GM21381 (cell line): ENCODE results near the gene TCF7L2.

Experiments used
- ATAC-seq: cut with Tn5 transposase; IDR thresholded peaks from one replicate; pipeline ENCODE4 v1.9.1; 2021; ENCODE audit warnings: mild to moderate bottlenecking, moderate library complexity; ENCODE audit not compliant: unreplicated experiment

Gene TCF7L2

DNA sequence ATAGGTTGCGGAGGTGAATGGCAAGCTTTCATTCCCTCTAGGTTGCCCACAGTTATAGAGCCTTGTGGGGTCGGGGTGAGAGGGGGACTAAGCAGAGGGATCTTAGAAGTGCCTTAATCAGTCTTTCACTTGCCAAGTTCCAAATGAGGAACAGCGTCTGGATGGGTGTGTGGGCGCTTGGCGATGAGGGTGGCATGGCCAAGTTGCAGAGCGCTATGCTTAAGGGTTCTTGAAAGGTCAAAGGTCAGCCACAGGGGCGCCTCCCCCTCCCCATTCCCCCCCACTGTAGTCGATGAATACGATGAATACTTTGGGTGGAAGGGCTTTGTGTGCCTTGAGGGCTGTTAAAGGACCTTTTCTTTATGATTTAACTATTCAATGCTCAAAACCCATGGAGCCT lies 185.0 kb downstream of the TCF7L2 start:
- no peak for ATAC-seq

DNA sequence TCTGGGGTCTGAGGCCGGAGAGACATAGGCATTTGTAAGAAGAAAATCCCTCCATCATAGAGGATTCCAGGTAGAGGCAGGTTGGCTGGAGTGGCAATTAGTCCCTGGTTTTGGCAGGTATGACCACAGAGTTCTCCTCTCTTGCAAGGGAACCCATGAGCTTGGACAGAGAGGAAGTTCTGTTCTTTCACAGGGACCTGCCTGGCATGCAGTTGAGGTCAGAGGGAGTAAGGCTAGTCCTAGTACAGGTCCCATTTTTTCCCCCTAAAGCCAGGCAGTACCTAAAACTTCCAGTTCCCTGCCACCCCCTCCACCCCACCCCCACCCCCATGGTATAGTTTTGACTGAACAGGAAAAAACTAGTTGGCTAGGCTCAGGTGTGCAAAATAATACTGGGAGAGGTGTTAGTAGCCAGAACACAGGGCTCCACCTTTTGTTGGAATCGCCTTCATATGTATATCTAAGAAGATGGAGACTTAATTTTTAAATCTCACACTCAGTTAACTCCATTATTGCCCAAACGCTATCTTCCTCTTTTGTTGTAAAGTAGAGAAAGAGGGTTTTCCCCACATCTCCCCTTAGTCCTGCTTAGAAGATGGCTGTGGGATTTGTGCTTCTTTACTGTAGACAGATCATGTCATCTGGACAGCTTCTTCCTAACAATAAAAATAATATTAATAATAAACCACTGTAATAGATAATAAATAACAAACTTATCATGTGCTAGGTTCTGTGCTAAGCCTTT lies 188.1 kb downstream of the TCF7L2 start:
- no peak for ATAC-seq

DNA sequence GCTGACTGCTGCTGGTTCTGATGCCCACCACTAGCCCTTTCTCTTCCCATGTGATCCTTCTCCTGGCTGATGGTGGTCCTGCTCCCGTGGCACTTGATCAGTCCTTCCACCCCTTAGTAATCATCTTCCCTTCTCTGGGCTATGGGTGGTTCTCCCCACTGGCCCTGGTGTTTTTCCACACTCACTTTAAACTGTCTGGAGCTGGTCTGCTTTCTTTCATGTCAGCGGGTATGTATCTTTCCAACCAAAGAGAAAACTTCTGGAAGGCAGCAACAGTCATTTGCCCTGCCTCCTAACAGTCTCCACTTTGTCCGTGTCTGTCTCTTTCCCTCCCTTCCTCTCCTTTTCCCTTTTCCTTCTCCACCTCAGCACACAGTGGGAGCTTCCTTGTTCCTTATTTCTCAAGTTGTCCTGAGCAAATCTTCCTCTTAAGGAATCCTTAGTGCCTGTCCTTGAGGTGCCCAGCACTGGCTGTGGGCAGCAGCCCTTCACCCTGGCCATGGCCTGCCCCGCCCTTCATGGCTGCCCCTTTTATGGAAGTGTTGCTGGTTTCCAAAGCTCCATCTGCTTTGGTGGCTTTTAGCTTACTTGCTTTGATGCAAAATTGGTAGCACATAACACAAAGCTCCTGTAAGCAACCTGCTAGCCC lies 189.0 kb downstream of the TCF7L2 start:
- no peak for ATAC-seq

DNA sequence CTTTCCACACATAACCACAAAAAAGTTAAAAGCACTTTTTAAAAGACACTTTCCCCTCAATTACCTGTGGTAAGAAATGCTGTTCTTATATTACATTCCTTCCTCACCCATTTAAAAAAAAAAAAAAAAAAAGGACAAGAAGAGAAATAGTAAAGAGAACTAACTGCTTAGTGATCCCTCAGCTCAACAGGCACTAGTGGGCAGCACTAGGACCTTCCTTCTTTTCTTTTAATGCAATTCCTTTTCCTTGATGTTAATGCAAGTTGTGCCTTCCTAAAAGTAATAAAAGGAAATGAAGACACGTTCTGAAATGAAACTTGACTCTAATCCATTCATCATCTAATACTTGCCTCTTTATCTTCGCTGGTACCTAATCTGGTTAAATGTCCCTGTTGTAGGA lies 189.7 kb downstream of the TCF7L2 start:
- ATAC-seq = no peak

DNA sequence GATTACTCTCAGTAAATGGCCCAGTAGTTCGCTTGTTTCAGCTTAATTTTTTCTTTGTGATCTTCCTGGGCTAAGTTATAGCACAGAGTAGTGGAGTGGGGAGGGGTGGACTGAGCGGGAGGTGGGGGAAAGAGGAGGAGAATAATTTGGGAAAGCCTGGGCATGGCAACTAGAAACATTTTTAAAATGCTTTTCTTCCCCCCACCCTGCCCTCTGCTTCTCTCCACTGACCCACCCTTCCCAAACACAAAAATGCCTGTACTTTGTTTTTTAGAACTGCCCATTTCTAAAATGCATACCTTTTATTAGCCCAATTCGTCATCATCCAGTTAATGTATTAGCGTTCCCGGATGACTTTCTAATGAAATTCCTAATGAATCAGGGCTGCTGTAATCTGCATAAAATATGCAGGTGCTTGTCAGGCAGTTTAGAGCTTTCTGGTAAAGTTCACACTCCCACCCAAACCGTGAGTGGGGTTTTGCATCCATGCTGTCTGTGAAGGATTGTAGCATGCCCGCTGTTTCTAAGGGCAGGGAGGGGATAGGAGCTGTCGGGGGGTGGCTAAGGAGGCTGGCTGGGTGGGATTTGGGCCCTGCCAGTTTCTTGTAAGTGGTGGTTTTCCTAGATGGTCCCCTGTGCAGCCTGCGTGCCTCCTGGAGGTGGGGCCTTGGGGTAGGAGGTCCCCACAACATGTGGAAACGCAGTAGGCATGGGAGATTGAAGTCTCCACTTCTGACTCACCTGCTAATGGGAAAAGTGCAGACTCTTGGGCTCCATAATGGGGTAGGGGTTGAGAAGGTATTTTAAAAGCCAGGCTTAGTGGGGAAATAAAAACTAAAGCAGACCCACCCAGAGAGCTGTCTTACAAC lies 190.3 kb downstream of the TCF7L2 start:
- no peak for ATAC-seq

DNA sequence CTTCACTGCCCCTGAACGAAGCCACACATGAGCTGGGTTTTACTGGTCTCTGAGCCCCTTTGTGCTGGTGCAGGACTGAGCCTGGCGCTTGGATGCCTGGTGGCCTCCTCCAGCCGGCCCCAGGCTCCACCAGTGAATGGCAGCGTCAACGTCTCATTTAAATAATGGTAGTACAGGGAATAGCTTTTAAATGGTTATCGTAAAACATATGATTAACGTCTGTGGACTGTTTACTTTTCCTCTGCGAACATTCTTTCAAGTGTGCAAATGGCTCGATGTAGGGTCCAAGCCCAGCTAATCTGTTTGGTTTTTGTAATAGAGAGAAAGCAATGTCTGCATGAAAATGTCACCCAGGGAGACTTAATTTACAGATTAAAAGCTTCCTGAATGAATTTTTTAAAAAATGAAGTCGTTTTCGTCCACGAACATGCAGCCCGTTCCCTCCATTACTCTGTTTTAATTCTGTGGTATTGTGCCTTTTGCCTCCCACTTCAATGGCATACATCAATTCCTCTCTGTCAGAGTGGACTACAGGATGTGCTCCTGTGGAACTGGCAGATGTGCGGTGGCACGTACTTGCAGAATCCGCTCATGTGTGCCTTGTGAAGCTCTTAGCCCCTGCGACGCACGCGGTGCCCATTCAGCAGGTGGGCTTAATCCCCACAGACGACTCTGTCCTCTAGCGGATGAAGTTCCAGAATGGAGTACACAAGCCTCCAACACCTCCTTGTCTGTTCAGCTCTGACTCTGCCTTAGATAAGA lies 192.7 kb downstream of the TCF7L2 start:
- no peak for ATAC-seq

DNA sequence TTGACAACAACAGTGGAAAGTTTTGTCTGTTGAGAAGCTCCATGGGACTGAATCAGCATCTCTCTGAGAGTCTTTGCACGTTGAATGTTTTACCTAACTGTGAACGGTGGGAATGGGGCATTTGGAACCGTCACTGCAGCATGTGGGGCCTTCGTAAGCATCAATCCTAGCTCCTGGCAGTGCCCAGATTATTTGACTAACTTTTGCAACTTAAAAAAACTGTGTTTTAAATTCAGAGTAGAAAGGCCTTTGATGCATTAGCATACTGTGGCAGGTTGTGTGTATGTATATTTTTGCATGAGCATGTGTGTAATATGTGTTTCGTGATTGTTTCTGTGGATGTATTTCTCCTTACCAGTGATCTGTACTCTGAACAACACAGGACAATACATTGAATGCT lies 194.5 kb downstream of the TCF7L2 start:
- ATAC-seq = no peak

DNA sequence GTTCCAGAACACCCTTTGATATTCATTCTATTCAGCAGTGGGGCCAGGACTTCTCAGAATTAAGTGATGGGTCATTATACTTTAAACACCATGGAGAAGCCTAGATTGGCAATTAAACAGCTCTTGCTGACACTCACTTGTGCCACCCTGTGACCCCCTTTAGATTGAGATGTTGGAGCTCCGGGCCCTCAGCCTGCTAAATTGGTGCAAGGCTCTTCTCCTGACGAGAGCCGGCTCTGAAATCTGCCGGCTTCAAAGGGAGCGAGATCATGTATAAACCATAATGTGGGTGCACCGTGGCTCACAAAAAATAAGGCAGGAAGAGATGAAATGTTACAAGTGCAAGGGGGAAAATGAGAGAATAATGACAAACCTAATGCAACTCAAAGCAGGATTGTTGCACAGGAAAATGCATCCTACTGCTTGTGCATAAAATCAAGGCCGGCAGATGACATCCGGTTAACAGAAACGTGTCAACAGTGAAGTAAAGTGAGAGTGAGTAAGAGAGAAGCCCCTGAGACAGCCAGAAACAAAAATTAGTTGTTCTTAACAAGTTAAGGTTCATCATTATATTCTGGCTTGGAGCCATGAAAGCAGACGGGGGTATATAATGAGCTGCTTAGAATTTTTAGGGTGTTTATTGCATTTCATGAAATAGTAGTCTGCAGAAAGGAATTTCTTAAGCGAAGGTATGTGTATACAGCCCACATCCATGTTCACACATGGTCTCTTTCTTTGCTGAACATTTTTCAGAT lies 198.2 kb downstream of the TCF7L2 start:
- no peak for ATAC-seq

DNA sequence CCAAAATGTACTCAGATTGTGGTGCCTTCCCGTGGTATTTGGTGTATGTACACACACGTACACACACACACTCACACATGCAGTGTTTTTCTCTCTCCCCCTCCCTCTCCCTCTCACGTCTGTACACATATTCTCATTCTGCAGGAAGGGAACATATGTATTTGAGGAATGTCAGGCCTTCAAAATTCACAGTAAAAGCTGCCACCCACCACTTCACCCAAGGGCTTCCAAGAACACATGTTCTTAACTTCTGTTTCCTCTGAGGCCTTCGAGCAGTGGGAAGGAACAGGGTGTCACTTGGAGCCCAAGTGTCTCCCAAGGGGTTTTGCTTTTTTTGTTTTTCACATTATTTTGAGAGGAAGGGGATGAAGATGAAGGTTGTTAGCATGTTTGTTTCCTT lies 198.9 kb downstream of the TCF7L2 start:
- ATAC-seq = no peak

DNA sequence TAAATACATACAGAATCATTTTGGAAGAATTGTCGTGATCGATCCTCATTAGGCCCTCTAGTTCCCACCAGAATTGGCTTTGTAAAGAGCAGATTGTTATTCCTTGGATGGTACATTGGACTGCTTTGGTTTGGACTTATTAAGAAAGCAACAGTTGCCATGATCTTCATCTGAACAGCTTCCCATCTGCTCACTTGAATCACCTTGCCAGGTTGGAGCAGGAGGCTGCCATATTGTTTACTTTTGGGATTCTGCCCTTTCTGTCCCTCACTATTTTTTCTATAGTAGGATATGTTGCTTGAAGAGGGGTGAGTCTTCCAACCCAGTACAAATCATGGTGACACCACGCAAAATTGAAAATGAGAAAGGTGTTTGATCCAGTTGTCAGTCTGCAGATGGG lies 199.6 kb downstream of the TCF7L2 start:
- no peak for ATAC-seq

DNA sequence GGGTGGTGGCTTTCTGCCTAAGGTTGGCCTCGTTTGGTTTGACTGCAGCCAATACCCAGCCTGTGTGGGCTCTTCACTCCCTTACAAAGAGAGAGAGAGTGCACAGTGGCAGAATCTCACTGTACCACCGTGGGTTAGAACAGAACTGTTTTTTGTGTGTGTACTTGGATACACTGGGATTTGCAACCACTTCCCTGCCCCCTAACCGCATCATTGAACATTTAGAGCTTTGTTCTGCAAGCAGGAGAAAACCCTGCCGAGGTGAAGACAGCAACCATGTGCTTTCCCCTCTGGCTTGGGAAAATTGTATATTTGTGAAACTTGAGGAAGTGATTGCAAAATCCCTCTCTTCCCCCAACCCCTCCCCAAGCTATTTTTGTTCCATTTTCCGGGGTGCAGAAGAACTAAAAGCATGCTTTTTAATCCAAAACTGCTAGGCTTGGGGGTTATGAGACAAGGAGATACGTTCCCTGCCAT lies 201.2 kb downstream of the TCF7L2 start:
- ATAC-seq = no peak

DNA sequence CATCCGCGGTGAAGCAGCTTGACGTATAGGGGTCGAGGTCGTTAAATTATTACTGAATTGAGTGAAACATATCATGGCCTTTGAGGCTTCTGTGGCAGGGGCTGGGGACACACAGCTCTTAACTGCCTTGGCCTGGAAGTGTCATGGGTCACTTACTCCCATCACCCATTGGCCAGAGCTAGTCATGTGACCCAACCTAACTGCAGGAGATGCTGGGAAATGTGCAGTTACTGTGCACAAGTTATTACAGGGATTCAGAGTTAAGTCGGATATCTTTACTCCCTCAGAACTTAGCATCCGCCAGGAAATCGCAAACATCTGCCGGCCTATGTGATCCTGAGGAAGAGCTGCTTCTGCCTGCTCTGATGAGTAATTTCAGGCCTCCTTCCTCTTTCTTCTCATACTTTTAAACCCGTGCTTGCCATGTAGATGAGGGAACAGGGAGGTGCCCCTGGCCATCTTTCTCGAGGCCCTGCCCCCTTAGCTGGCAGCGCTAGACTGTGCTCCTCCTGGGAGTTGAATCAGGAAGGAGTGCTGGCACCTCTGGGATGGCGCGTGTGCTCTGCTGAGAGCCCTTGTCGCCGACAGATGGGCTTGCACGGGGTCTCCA lies 203.6 kb downstream of the TCF7L2 start:
- no peak for ATAC-seq

DNA sequence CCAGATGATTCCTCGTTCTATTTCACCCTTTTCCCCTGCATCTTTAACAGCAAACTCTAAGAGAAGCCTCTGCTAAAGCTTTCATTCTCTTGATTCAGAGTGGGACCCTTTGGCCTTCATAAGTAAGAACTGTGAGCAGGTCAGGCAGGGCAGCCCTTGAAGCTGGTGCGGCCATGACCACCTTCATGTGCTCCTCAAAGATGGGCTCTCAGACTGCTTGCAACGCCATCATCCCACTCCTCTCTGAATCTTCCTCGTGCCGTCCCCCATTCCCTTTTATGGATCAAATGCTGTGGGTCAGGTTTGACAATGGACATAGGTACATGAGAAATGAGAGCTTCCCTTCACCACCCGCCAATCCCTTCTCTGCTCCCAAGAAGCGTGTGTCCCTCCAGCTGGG lies 207.4 kb downstream of the TCF7L2 start:
- ATAC-seq = no peak

DNA sequence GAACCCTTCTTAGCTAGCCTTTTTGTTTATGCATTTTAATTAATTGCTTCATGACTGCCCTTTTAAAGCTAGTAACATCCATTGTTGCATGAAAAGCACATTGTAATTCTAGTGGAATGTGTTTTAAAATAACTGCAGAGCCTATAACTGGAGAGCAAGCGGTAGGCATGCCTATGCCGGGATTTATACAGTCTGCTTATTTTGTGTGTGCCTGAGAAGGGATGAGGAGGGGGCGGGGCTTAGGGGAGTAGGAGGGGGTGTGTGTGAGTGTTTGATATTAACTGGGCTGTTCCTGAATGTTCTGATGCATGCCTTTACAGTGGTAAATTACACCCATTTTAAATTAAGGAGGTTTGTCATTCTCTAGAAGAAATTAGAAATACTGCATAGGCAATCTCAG lies 208.1 kb downstream of the TCF7L2 start:
- no peak for ATAC-seq

DNA sequence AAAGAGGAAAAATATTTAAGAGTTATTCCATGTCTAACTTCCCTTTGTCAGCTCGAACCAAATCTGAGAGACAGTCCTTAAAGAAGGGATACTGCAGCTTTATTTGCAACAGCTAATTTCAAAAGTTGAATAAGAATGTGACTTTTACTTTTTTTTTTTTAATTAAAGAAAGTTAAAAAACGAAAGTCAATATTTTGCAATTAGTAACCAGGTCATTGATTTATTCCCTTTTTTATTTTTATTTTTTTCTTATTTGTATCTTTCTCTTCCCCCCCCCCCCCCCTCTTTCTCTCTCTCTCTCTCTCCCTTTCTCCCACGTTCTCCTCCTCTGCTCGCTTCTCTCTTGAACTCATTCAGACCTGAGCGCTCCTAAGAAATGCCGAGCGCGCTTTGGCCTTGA lies 209.5 kb downstream of the TCF7L2 start:
- ATAC-seq = no peak

DNA sequence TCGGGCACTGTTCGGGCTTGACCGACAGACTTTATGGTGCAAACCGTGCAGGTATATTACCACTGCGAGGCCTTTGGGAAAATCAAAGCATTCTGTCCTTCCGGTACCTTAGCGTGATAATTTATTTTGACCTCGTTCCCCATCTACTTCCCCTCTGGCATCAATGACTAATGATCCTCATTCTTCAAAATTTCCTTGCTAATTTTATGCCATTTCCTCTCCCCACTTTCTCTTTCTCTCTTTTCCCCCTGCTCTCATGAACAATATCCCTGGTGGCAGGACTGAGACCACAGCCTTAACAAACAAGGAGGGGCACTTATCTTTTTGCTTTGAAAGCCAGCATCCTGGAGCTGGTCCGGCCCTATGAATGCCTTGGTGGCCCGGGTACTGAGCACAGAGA lies 210.6 kb downstream of the TCF7L2 start:
- ATAC-seq = no peak

DNA sequence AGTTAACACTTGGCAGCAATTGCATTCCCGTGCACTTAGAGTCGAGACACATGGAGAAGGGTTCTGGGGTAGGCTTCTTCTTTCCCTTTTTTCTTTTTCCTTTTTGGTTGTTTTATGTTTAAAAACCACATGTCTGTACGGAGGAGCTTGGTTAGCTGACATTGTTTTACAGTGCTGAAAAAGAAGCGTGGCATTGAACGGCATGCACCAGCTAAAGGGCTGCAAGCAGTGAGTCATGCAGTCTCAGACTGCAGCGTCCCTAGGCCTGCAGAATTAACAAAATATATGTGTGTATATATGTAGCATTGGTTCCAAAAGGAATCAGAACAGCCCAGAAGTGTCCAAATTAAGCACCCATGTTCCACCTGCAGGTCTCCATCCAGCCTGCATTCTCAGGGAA lies 211.0 kb downstream of the TCF7L2 start:
- ATAC-seq = no peak

DNA sequence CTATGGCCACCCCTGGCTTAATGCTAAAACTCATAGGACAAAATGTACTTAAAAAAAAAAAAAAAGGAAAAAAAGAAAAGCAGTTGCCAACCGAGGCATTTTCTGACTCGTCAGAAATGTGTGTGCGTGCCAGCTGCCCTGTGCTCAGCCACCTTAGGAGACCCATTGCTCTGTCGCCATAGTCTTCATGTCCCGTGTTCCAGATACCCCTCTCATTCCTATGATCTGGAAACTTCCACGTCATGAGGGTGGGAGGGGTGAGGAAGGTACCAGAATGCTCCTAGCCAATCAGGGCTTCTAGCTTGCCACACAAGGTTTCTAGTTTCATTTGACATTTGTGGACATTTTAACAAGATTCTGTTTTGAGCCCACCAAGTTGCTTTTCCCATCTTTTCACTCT lies 212.9 kb downstream of the TCF7L2 start:
- ATAC-seq = no peak

DNA sequence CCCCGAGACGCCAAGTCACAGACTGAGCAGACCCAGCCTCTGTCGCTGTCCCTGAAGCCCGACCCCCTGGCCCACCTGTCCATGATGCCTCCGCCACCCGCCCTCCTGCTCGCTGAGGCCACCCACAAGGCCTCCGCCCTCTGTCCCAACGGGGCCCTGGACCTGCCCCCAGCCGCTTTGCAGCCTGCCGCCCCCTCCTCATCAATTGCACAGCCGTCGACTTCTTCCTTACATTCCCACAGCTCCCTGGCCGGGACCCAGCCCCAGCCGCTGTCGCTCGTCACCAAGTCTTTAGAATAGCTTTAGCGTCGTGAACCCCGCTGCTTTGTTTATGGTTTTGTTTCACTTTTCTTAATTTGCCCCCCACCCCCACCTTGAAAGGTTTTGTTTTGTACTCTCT lies 215.6 kb downstream of the TCF7L2 start:
- no peak for ATAC-seq

DNA sequence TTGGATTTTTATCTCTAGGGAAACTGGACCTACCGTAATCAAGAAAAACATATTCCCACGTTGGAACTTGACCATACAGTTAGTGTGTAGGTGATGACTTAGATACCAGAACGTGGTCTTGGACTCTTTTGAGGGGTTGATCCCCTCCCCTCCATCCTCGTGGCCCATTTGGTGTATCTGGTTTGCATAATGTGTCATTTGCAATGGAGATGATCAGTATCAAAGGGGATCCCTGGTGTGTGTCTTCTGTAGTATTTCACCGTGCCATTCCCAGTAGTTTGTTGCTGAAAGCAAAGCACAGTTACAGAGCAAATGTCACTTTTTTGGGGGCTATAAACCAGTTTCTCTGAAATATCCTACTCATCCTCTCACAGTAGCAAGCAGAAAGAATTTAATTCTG lies 217.7 kb downstream of the TCF7L2 start:
- no peak for ATAC-seq
